ENCODE data around the gene EIF1.
A peak's percentile ranks its signal among the peaks of the same experiment; 100 is the strongest.

Gene EIF1

DNA sequence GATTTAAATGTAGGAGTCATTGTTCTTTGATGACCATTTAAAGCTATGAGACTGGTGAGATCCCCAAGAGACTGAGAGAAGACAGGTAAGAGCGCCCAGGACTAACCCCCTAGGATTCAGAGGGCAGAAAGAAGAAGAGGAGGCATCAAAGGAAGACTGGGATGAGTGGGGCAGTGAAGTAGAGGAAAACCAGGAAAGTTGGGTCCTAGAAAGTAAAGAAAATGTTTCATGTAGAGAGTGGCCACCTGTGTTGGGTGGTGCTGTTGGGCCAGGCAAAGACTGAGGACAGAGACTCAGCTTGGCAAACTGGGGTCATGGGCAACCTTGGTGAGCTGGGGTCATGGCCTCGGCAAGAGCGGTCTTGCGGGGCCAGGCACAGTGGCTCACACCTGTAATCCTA is 47.1 kb downstream of the EIF1 start:
- Histone ChIP-seq H2AFZ (ENCODE audit: insufficient read depth, low read length, poor library complexity) (no peak overlapping the region), H3K27me3 (ENCODE audit: insufficient read depth, low read length) (peaks cover 33% of the 10 kb centered on the region), H3K4me3 (ENCODE audit: low read depth, low read length) (no peak overlapping the region), H3K27ac (ENCODE audit: low read depth, low read length) (no peak overlapping the region), H3K9me3 (ENCODE audit: insufficient read depth, low read depth, low read length) (no peaks in the 10 kb centered on the region), H3K23ac (ENCODE audit: low read length) (no peak overlapping the region), H2BK12ac (ENCODE audit: low read length) (no peak overlapping the region), H3K4ac (ENCODE audit: low read depth, low read length) (no peak overlapping the region), H2AK5ac (ENCODE audit: low read length) (no peak overlapping the region), H3K14ac (ENCODE audit: low read length) (no peak overlapping the region), H3K4me2 (ENCODE audit: low read length) (no peak overlapping the region), H3K36me3 (ENCODE audit: control insufficient read depth in 1 of 2, insufficient read depth in 2 of 2, low read length in 2 of 2) (peaks cover 0 to 3% of the 10 kb centered on the region in 2 experiments), H3K9ac (ENCODE audit: low read length) (no peak overlapping the region), H3K4me1 (ENCODE audit: control insufficient read depth in 1 of 2, insufficient read depth in 2 of 2, low read length in 2 of 2) (peaks cover 8 to 11% of the 10 kb centered on the region in 2 experiments), H4K91ac (ENCODE audit: low read depth, low read length) (no peak overlapping the region), H3K79me2 (ENCODE audit: control insufficient read depth, insufficient read depth, low read length, poor library complexity) (no peaks in the 10 kb centered on the region), H3K79me1 (ENCODE audit: low read length) (peaks cover 7% of the 10 kb centered on the region), H4K8ac (ENCODE audit: low read depth, low read length) (no peak overlapping the region), H2BK5ac (ENCODE audit: low read depth, low read length, poor library complexity) (no peak overlapping the region), H3K18ac (ENCODE audit: low read length) (no peak overlapping the region), H4K12ac (ENCODE audit: low read depth, low read length) (no peak overlapping the region), H2BK120ac (ENCODE audit: insufficient read depth, low read length, poor library complexity) (no peak overlapping the region)
- WGBS (ENCODE audit: extremely low coverage, insufficient coverage, insufficient read length) = no CpG with 5 or more reads among the region's 4 CpGs
- DNase-seq = no peak

DNA sequence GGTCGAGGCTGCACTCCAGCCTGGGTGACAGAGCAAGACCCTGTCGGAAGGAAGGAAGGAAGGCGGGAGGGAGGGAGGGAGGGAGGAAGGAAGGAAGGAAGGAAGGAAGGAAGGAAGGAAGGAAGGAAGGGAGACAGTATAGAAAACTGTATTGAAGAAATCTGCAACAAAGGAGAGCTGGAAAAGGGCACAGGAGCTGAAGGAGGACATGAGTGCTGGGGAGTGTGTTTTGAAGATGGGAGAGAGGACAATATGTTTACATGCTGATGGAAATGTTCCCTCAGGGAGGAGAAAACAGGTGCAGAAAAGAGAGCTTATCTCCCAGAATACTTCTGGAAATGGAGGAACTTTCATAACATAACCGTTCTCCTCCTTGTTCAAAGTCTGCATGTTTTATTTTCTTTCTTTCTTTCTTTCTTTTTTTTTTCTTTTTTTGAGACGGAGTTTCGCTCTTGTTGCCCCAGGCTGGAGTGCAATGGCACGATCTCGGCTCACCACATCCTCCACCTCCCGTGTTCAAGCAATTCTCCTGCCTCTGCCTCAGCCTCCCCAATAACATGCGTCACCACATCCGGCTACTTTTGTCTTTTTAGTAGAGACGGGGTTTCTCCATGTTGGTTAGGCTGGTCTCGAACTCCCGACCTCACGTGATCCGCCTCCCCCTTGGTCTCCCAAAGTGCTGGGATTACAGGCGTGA is 48.4 kb downstream of the EIF1 start:
- H3K4me2 ChIP-seq (ENCODE audit: low read length) = no peak overlapping the region
- H2AK5ac ChIP-seq (ENCODE audit: low read length) = no peak overlapping the region
- H3K4me3 ChIP-seq (ENCODE audit: low read depth, low read length) = no peak overlapping the region
- H3K27me3 ChIP-seq (ENCODE audit: insufficient read depth, low read length) = peaks cover 30% of the 10 kb centered on the region
- H3K79me2 ChIP-seq (ENCODE audit: control insufficient read depth, insufficient read depth, low read length, poor library complexity) = no peaks in the 10 kb centered on the region
- peaks cover 0 to 1% of the 10 kb centered on the region in 2 experiments for H3K36me3 ChIP-seq (ENCODE audit: control insufficient read depth in 1 of 2, insufficient read depth in 2 of 2, low read length in 2 of 2)
- H3K4ac ChIP-seq (ENCODE audit: low read depth, low read length) = no peak overlapping the region
- no peak overlapping the region for H4K8ac ChIP-seq (ENCODE audit: low read depth, low read length)
- H4K91ac ChIP-seq (ENCODE audit: low read depth, low read length) = no peak overlapping the region
- DNase-seq = no peak
- whole genome bisulfite sequencing (ENCODE audit: extremely low coverage, insufficient coverage, insufficient read length) = no CpG with 5 or more reads among the region's 17 CpGs
- H2AFZ ChIP-seq (ENCODE audit: insufficient read depth, low read length, poor library complexity) = no peak overlapping the region
- no peak overlapping the region for H3K14ac ChIP-seq (ENCODE audit: low read length)
- H3K27ac ChIP-seq (ENCODE audit: low read depth, low read length) = no peak overlapping the region
- H3K9me3 ChIP-seq (ENCODE audit: insufficient read depth, low read depth, low read length) = no peaks in the 10 kb centered on the region
- H3K9ac ChIP-seq (ENCODE audit: low read length) = no peak overlapping the region
- peaks cover 8 to 11% of the 10 kb centered on the region in 2 experiments for H3K4me1 ChIP-seq (ENCODE audit: control insufficient read depth in 1 of 2, insufficient read depth in 2 of 2, low read length in 2 of 2)
- no peak overlapping the region for H2BK5ac ChIP-seq (ENCODE audit: low read depth, low read length, poor library complexity)
- H3K79me1 ChIP-seq (ENCODE audit: low read length) = peaks cover 7% of the 10 kb centered on the region
- no peak overlapping the region for H4K12ac ChIP-seq (ENCODE audit: low read depth, low read length)
- no peak overlapping the region for H3K23ac ChIP-seq (ENCODE audit: low read length)
- H2BK12ac ChIP-seq (ENCODE audit: low read length) = no peak overlapping the region
- H2BK120ac ChIP-seq (ENCODE audit: insufficient read depth, low read length, poor library complexity) = no peak overlapping the region
- H3K18ac ChIP-seq (ENCODE audit: low read length) = no peak overlapping the region

DNA sequence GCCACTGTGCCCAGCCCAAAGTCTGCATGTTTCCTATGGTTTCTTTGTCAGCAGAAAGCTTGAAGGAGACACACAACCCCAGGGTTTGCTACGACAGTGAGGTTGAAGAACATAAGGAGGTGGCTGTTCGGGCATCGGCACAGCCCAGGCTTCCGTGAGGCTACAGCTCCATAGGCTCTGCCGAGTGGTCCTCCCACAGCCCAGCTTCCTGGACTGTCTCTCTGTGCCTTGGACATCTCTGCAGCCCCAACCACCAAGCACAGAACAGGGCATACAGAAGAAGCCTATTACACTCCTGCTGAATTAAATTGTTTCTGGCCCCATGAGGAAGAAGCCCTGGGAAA is 49.0 kb downstream of the EIF1 start:
- no peak overlapping the region for H3K27ac ChIP-seq (ENCODE audit: low read depth, low read length)
- H3K27me3 ChIP-seq (ENCODE audit: insufficient read depth, low read length) = peaks cover 28% of the 10 kb centered on the region
- H2AK5ac ChIP-seq (ENCODE audit: low read length) = peak overlapping the region; percentile 54
- DNase-seq = no peak
- H4K91ac ChIP-seq (ENCODE audit: low read depth, low read length) = no peak overlapping the region
- no peak overlapping the region for H2BK5ac ChIP-seq (ENCODE audit: low read depth, low read length, poor library complexity)
- no peak overlapping the region for H3K9ac ChIP-seq (ENCODE audit: low read length)
- H3K79me2 ChIP-seq (ENCODE audit: control insufficient read depth, insufficient read depth, low read length, poor library complexity) = no peaks in the 10 kb centered on the region
- peaks cover 8 to 11% of the 10 kb centered on the region in 2 experiments for H3K4me1 ChIP-seq (ENCODE audit: control insufficient read depth in 1 of 2, insufficient read depth in 2 of 2, low read length in 2 of 2)
- H4K8ac ChIP-seq (ENCODE audit: low read depth, low read length) = no peak overlapping the region
- no peak overlapping the region for H3K14ac ChIP-seq (ENCODE audit: low read length)
- no peaks in the 10 kb centered on the region for H3K36me3 ChIP-seq (ENCODE audit: control insufficient read depth in 1 of 2, insufficient read depth in 2 of 2, low read length in 2 of 2)
- WGBS (ENCODE audit: extremely low coverage, insufficient coverage, insufficient read length) = no CpG with 5 or more reads among the region's 5 CpGs
- H2BK120ac ChIP-seq (ENCODE audit: insufficient read depth, low read length, poor library complexity) = no peak overlapping the region
- H3K4me2 ChIP-seq (ENCODE audit: low read length) = no peak overlapping the region
- H4K12ac ChIP-seq (ENCODE audit: low read depth, low read length) = no peak overlapping the region
- H2AFZ ChIP-seq (ENCODE audit: insufficient read depth, low read length, poor library complexity) = no peak overlapping the region
- no peak overlapping the region for H3K18ac ChIP-seq (ENCODE audit: low read length)
- peaks cover 7% of the 10 kb centered on the region for H3K79me1 ChIP-seq (ENCODE audit: low read length)
- no peak overlapping the region for H3K4me3 ChIP-seq (ENCODE audit: low read depth, low read length)
- no peak overlapping the region for H2BK12ac ChIP-seq (ENCODE audit: low read length)
- no peak overlapping the region for H3K4ac ChIP-seq (ENCODE audit: low read depth, low read length)
- no peaks in the 10 kb centered on the region for H3K9me3 ChIP-seq (ENCODE audit: insufficient read depth, low read depth, low read length)
- no peak overlapping the region for H3K23ac ChIP-seq (ENCODE audit: low read length)

DNA sequence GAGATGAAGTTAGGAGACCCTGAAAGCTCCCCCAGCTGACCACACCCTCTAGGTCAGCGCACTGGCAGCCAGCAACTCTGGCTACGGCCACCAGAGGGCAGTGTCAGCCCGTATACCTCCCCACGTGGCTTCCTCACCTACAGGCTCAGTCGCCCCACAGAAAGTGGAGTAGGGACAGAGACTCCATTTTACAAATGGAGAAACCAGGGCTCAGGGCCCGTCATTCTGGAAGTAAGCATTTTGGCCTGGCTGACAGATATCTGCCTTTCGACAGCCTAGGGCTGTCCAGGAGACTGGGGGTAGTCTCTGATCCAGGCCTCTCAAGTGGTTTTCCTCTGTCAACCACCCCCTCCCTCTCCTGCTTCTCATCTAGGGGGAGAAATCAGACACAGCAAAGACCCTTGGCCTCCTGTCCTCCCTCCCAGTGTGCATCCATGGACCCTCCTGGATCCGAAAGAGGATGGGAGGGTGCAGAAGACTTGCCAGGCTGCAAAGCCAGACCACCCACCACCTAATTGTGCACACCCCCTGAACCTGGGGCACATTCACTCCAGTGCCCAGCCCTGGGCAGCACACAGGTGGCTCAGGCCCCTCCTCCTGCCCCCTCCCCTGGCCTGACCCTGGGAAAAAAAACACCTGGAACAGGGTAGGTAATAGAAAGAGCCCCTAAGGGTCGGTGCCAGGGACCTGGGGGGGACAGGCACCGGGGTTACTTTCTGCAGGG is 49.6 kb downstream of the EIF1 start:
- Histone ChIP-seq H3K36me3 (ENCODE audit: control insufficient read depth in 1 of 2, insufficient read depth in 2 of 2, low read length in 2 of 2) (no peaks in the 10 kb centered on the region), H3K27ac (ENCODE audit: low read depth, low read length) (no peak overlapping the region), H2BK5ac (ENCODE audit: low read depth, low read length, poor library complexity) (no peak overlapping the region), H2BK12ac (ENCODE audit: low read length) (peak overlapping the region; percentile 14), H3K79me2 (ENCODE audit: control insufficient read depth, insufficient read depth, low read length, poor library complexity) (no peaks in the 10 kb centered on the region), H4K91ac (ENCODE audit: low read depth, low read length) (peak overlapping the region; percentile 89), H3K23ac (ENCODE audit: low read length) (no peak overlapping the region), H2AK5ac (ENCODE audit: low read length) (peak overlapping the region; percentile 90), H4K8ac (ENCODE audit: low read depth, low read length) (peak overlapping the region; percentile 55), H4K12ac (ENCODE audit: low read depth, low read length) (peak overlapping the region; percentile 68), H3K9me3 (ENCODE audit: insufficient read depth, low read depth, low read length) (no peaks in the 10 kb centered on the region), H3K79me1 (ENCODE audit: low read length) (peaks cover 7% of the 10 kb centered on the region), H2BK120ac (ENCODE audit: insufficient read depth, low read length, poor library complexity) (peak overlapping the region; percentile 3), H2AFZ (ENCODE audit: insufficient read depth, low read length, poor library complexity) (peak overlapping the region; percentile 38), H3K18ac (ENCODE audit: low read length) (peak overlapping the region; percentile 3), H3K4ac (ENCODE audit: low read depth, low read length) (peak overlapping the region; percentile 4), H3K14ac (ENCODE audit: low read length) (peak overlapping the region; percentile 57), H3K4me2 (ENCODE audit: low read length) (no peak overlapping the region), H3K9ac (ENCODE audit: low read length) (no peak overlapping the region), H3K4me1 (ENCODE audit: control insufficient read depth in 1 of 2, insufficient read depth in 2 of 2, low read length in 2 of 2) (peaks cover 8 to 11% of the 10 kb centered on the region in 2 experiments), H3K27me3 (ENCODE audit: insufficient read depth, low read length) (peaks cover 26% of the 10 kb centered on the region), H3K4me3 (ENCODE audit: low read depth, low read length) (no peak overlapping the region)
- peak; percentile 82 to 91 for DNase-seq
- WGBS (ENCODE audit: extremely low coverage, insufficient coverage, insufficient read length) = no CpG with 5 or more reads among the region's 10 CpGs
